ENCODE data around the gene PPP2R2B. TPM values are rescaled to one million over a fixed set of nuclear protein-coding genes. Genes with fewer than 3 reads are reported as not detected.

PPP2R2B gene
- total RNA-seq, 1 experiment from 2014 or later: not detected

DNA sequence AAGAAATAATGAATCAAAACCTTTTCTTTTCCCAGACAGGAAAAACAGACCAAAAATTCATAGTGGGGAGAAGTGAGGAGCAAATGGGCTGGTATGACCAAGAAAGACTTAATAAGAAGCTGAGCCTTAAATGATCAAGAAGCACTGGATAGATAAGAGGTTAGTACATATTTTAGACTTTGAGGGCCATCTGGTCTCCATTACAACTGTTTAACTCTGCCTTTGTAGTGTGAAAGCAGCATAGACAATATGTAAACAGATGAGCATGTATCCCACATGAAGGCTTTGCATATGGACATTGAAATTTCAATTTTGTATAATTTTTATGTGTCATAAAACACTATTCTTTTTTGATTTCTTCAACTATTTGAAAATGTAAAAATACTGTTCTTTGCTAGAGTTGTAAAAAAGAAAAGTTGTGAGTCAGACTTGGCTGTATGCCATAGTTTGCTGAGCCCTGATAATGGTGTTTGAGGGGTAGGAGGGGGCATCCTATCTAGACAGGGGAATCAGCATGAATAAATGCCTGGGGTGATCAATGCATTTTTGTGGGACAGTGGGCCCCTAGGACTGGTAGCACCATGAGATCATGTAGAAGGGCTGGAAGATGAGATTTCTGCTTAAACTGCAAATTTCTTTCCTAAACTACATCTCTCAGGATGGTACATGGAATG is 270.8 kb downstream of the PPP2R2B start:
- Histone ChIP-seq H3K4me2 (ENCODE audit: low read length) (no peak overlapping the region), H3K4me1 (ENCODE audit: control insufficient read depth in 1 of 2, insufficient read depth in 2 of 2, low read length in 2 of 2) (no peaks in the 10 kb centered on the region), H3K79me2 (ENCODE audit: insufficient read depth, low read length) (no peaks in the 10 kb centered on the region), H2AFZ (ENCODE audit: low read depth, low read length, poor library complexity, severe bottlenecking) (no peak overlapping the region), H3K27ac (ENCODE audit: low read depth, low read length) (no peak overlapping the region), H4K20me1 (ENCODE audit: insufficient read depth) (no peaks in the 10 kb centered on the region), H3K9me2 (ENCODE audit: insufficient read depth) (no peaks in the 10 kb centered on the region), H3K36me3 (ENCODE audit: control insufficient read depth in 1 of 2, insufficient read depth in 2 of 2, low read length in 2 of 2) (no peaks in the 10 kb centered on the region), H3K9me3 (ENCODE audit: control insufficient read depth in 1 of 2, insufficient read depth in 1 of 2, low read depth in 1 of 2, low read length in 2 of 2) (no peaks in the 10 kb centered on the region), H3K4me3 (replicated peaks in 1 of 2; ENCODE audit: low read depth in 1 of 2, low read length in 2 of 2) (no peak overlapping the region), H3K9ac (ENCODE audit: low read length) (no peak overlapping the region), H3K27me3 (ENCODE audit: insufficient read depth, low read length) (peaks cover 7% of the 10 kb centered on the region; the same call in 1 of the 2 replicates)
- BruUV-seq (replicated peaks): no TSS peak
- TF ChIP-seq JUND (IDR thresholded peaks at IDR 0.05) (no peak), FOSL1 (IDR thresholded peaks at IDR 0.05; ENCODE audit: low read depth) (no peak), ZFX (IDR thresholded peaks at IDR 0.05) (no peak), TCF7L2 (IDR thresholded peaks at IDR 0.05; ENCODE audit: borderline replicate concordance, extremely low read depth, insufficient read depth, insufficient read length) (no peak), ELF1 (IDR thresholded peaks at IDR 0.05; ENCODE audit: borderline replicate concordance, low read depth) (no peak)
- TF ChIP-seq, protein P1, sequence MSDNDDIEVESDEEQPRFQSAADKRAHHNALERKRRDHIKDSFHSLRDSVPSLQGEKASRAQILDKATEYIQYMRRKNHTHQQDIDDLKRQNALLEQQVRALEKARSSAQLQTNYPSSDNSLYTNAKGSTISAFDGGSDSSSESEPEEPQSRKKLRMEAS (IDR thresholded peaks at IDR 0.05): no peak
- intact Hi-C loops (cut with micrococcal nuclease): no loop called here
- DNase-seq (ENCODE audit: low read depth, low spot score) (no peak), ATAC-seq (no peak)
- RAD21 ChIA-PET (ENCODE audit: low non-redundant PET in 1 of 2, low total read pairs in 2 of 2, uncharacterized antibody in 2 of 2, unreplicated experiment in 2 of 2): no interaction called here
- POLR2A ChIA-PET: no interaction called here
- CTCF ChIA-PET: no interaction called here

- Histone ChIP-seq H3K27me3 (ENCODE audit: insufficient read depth, low read length) (peaks cover 7% of the 10 kb centered on the region; the same call in 1 of the 2 replicates), H3K27ac (ENCODE audit: low read depth, low read length) (no peak overlapping the region), H4K20me1 (ENCODE audit: insufficient read depth) (no peaks in the 10 kb centered on the region), H3K79me2 (ENCODE audit: insufficient read depth, low read length) (no peaks in the 10 kb centered on the region), H3K36me3 (ENCODE audit: control insufficient read depth in 1 of 2, insufficient read depth in 2 of 2, low read length in 2 of 2) (no peaks in the 10 kb centered on the region), H3K9me2 (ENCODE audit: insufficient read depth) (no peaks in the 10 kb centered on the region), H2AFZ (ENCODE audit: low read depth, low read length, poor library complexity, severe bottlenecking) (no peak overlapping the region), H3K9ac (ENCODE audit: low read length) (no peak overlapping the region), H3K4me1 (ENCODE audit: control insufficient read depth in 1 of 2, insufficient read depth in 2 of 2, low read length in 2 of 2) (no peaks in the 10 kb centered on the region), H3K9me3 (ENCODE audit: control insufficient read depth in 1 of 2, insufficient read depth in 1 of 2, low read depth in 1 of 2, low read length in 2 of 2) (no peaks in the 10 kb centered on the region), H3K4me2 (ENCODE audit: low read length) (no peak overlapping the region), H3K4me3 (replicated peaks in 1 of 2; ENCODE audit: low read depth in 1 of 2, low read length in 2 of 2) (no peak overlapping the region)
- DNase-seq (ENCODE audit: low read depth, low spot score): no peak
- no TSS peak for BruUV-seq (replicated peaks)
- POLR2A ChIA-PET: no interaction called here
- ATAC-seq: no peak
- intact Hi-C loops (cut with micrococcal nuclease): no loop called here
- CTCF ChIA-PET: no interaction called here
- RAD21 ChIA-PET (ENCODE audit: low non-redundant PET in 1 of 2, low total read pairs in 2 of 2, uncharacterized antibody in 2 of 2, unreplicated experiment in 2 of 2): no interaction called here
- TF ChIP-seq TCF7L2 (IDR thresholded peaks at IDR 0.05; ENCODE audit: borderline replicate concordance, extremely low read depth, insufficient read depth, insufficient read length) (no peak), ELF1 (IDR thresholded peaks at IDR 0.05; ENCODE audit: borderline replicate concordance, low read depth) (no peak), EZH2phosphoT487 (IDR thresholded peaks at IDR 0.05; ENCODE audit: borderline replicate concordance) (no peak), EZH2 (IDR thresholded peaks at IDR 0.05) (no peak), ZNF274 (IDR thresholded peaks at IDR 0.05; ENCODE audit: low read depth, low read length) (no peak), SIN3A (IDR thresholded peaks at IDR 0.05; ENCODE audit: low read depth) (no peak), POLR2A (IDR thresholded peaks at IDR 0.05; ENCODE audit: borderline replicate concordance, extremely low read depth, insufficient read depth, insufficient read length) (no peak), CBX3 (IDR thresholded peaks at IDR 0.05; ENCODE audit: low read depth) (no peak)
- TF ChIP-seq, protein P1 (IDR thresholded peaks at IDR 0.05): no peak
These were observed 271.7 kb downstream of the PPP2R2B start for GRCh38 chr5:146606893-146607292.
